Hematopoietic multipotent progenitor cell treated with erythropoietin and hydrocortisone succinate and interleukin-3 and kit ligand, for 4 days (in vitro differentiated cells): ENCODE measurements around the gene DPYD.

ENCODE experiments used
- DNase-seq: peaks from one replicate; pipeline ENCODE4 v3.0.0-alpha.2; 2015

DPYD gene

DNA sequence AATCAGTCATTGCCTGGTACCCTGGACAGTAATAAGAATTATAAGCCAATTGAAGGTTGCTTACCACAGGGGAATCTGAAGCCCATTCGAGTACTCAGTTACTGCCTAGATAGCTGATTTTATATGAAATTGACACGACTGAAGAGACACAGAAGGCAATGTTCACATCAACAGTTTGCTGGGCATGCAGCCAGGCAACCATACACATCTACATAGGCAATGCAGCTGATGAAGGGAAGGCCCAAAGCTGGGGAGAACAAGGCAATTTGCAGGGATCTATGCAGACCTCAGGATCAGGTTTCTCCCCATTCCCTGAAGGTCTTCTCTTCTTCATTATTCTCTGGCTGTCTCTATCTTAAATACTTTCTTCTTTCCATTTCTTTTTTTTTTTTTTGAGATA is 750.5 kb downstream of the DPYD start:
- DNase-seq, result no peak

DNA sequence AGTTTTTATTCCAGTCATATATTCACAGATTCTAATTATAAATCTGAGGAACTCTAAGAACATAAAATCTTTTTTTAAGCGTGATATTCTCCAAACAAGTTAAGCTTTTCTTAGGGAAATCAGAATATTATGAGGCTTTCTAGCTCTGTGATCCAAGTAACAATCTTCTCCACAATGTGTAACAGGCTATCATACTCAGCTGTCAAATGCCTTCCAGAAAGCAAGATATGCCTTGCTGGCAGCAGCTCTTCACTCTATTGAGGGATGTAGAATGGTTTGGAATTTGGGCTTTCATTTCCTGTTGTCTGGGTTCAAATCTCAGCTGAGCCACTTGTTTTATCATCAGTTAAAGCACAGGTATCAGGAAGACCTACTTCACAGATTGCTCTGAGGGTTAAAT is 752.8 kb downstream of the DPYD start:
- no peak for DNase-seq

DNA sequence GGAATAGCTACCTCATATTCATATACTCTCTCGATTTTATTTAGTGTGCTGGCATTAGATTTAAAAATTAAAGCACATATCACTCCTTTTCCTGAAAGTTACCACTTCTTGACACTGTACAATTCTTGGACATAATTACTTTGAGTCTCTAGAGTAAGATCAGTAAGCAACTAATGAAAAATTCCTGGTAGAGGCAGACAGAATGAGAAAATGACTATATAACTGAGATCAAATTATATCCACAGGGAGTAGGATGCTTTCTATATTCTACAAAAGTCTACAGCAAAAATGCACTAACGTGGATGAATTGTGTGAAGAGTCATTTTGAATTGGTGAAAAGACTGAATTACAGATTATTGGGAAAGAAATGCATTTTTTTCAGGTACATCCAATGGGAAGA is 753.6 kb downstream of the DPYD start:
- no peak for DNase-seq

DNA sequence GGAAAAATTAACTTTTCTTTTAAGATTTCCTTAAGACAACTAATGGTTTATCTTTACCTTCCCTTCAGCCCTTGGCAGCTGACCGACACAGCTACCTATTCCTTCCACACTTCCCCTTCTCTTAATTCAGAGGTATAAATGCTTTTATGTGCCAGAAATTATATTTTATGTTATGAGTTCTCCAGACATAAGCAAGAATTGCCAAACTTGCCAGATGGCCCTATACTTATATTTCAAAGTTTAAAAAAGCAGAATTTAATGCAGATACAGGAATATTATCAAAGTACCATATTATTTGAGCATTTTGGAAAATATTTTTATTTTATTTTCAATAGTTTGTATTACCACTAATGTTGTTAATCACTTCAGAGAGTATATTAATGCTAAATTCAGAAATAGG is 754.2 kb downstream of the DPYD start:
- no peak for DNase-seq

DNA sequence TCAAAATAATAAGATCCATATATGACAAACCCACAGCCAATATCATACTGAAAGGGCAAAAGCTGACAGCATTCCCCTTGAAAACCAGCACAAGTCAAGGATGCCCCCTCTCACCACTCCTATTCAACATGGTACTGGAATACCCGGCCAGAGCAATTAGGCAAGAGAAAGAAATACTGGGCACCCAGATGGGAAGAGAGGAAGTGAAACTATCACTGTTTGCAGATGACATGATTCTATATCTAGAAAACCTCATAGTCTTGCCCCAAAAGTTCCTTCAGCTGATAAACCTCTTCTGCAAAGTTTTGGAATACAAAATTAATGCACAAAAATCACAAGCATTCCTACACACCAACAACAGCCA is 756.6 kb downstream of the DPYD start:
- peak; percentile 24 for DNase-seq

DNA sequence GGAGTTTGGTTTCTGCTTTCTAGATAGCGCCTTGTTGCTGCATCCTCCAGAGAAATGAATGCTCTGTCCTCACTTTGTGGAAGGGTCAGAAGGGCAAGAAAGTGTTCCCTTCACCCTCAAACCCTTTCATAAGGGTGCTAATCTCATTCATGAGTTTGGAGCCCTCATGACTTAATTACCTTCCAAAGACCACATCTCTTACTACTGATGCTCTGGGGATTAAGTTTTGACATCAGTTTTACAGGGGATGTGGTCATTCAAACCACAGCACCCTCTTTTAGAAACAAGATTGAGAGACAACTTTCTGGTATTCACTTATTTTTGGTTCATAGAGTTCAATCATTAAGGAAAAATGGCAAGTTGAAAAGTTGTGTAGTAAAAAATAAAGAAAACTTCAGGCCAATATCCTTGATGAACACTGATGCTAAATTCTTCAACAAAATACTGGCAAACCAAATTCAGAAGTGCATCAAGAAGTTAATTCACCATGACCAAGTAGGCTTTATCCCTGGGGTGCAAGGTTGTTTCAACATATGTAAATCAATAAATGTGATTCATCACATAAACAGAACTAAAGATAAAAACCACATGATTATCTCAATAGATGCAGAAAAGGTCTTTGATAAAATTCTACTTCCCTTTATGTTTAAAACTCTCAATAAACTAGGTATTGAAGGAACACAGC is 757.1 kb downstream of the DPYD start:
- DNase-seq, result peak; percentile 25

DNA sequence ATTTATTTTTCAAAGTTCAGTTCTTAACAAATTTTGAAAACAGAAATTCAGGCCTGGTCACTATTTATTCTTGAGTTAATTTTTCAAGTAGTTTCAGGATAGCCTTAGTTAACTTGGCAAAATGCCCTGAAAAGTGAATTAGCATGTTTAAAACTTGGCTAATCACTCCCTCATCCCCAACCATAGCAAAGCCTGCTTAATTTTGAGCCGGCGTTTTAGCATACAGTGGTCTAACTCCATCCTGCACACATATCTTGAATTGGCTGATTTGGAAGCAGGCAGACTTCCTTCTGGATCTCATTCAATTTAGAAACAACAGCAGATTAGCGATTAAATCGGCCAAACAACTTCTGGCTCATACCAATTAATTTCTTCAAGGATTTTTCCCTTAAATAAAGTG is 760.0 kb downstream of the DPYD start:
- peak; percentile 85 for DNase-seq

DNA sequence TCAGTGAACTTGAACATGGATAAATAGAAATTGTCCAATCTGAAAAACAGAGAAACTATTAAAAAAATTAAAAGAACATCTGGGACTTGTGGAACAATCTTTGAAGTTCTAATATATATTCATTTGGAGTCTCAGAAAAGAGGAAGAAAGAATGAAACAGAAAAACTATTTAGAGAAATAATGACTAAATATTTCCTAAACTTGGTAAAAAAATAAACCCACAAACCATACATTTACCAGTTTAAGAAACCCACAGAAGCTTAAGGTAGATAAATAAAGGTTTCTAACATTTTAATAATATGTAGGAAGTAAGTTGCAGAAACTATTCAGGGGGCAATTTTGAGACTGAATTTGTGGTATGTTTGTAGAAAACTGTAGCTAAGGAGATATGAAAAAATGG is 761.5 kb downstream of the DPYD start:
- DNase-seq, result peak; percentile 31

DNA sequence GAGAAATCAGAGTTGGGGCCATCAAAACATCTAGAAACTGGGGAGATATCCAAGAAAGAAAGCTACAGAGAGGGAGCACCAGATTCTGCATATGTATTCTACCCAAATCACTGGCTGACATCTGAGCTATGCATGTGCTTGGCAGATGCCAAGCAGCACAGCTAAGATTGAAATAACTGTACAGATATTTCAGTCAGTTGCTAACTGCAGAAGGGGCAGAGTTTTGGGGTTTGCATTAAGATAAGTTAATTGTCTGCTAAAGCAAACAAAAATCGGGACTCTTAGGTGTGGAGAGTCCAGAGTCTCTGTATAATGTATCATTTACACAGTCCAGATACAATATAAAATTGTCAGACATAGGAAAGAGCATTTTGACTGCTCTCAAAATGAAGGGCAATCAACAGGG is 762.1 kb downstream of the DPYD start:
- no peak for DNase-seq

DNA sequence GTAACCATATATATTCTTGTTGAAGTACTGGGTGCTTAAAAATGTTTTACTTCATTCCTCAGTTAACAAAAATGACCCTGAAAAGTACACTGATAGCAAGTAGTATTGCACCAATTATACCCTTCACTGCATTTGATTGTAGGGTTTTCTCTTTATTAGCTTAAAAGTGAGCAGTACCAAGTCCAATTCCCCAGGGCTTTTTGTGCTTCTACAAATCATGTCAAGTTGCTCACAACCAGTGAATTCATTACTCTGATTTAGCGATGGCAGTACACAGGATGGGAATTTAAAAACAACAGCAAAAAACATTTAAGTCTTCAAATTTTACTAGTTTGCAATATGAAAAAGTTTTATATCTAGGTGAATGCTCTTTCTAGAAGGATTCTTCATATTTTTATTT is 762.8 kb downstream of the DPYD start:
- DNase-seq, result no peak

DNA sequence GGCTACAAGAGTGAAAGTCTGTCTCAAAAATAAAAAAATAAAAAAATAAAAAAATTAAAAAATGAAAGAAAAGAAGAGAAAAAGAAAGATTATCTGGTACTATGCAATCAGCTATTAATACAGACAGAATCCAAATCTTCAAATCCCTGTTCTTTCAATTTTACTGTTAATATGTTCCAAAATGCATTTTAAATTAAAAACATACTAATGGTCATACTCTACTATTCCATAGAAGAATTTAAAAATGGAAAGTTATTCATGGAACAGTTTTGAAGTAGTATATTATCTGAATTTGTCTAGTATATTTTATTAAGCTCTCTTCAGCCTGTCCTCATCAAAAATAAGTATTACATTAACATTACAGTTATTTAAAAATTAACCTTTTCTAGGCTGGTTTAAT is 769.2 kb downstream of the DPYD start:
- no peak for DNase-seq

DNA sequence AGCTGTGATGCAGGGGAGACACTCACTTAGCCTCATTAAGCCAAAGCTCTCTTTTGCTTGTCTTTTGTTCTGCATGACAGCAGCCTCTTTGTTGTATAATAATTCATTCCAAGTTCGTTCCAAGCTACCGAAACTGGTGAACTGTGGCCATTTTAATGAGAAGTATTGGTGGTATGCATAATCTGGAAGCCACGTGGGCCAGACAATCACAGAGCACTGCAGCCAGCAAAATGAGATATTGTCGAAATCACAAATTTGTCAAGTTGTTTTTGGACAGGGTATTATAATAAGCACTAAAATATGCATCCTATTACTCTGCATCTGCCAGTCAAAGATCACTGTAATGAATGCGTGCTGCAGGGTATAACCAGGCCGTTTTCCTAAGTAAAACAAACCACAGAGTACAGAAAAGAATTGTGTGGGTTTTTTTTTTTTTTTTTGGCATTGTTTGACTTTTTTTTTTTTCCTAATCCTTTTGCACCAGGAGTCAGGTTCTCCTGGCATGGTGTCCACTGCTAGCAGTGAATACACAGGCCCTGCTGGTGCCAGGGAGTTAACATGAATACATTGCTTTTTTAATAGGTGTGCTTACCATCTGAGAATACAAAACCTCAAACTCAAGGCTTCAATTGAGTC is 775.4 kb downstream of the DPYD start:
- DNase-seq, result no peak

DNA sequence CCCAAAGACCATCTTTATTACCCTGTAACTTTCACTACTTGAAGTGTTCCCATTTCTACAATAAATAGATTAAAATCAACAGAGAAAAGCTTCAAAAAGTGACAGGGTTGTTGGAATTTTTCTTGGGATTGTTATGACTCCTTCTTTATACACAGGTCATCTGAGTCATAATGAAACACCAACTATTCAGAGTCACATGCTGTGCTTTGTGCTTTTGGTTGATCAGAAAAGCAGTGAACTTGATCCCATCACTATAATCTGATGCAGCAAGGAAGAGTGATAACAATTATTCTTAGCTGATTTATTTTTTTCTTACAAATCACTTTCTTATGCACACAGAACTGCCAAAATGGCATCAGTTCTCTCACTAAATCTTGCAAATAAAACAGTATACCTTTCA is 776.3 kb downstream of the DPYD start:
- no peak for DNase-seq

DNA sequence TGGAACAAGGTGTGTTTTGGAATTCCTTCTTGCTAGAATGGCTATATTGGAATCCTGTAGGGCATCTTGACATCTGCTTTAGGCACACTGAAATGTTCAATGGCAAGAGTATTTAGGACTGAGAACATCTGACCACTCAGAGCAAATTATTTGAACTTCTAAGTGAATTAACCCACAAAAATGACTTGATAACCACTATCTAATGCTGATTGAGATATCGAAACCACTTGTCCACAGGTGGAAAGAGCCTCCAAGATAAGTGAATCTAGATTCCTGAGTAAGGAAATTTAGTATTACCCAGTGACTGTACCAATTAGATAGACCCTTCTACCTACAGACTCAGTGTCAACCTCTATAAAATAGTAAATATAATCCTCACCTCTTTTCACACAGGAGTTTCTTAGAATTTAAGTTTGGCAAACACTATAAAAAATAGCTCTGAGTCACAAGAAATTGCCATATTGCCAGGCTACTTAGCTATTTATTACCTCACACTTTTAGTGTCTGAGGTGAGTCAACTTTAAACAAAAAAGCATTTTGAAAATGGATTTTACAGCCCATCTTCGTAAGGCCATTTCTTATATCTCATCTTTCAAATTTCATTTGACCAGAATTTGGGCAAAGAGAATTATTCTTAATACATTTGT is 777.5 kb downstream of the DPYD start:
- no peak for DNase-seq

DNA sequence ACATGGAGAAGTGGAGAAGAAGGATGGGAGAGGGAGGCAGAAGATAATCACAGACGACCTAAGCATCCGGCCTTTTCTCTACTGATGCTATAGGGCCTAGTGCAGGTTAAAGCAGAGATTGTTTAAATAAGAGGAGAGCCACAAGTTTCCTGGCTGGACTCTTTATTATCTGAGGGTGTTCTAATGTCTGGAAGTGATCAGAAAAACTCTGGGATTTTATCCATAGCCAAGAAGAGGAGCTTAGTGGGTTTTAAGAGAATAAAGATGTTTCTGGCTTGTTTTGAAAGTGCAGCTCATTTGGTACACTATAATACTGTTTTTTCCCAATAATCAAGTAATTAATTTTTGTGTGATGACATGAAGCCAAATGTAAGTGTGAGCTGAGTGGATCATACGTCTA is 780.2 kb downstream of the DPYD start:
- no peak for DNase-seq

DNA sequence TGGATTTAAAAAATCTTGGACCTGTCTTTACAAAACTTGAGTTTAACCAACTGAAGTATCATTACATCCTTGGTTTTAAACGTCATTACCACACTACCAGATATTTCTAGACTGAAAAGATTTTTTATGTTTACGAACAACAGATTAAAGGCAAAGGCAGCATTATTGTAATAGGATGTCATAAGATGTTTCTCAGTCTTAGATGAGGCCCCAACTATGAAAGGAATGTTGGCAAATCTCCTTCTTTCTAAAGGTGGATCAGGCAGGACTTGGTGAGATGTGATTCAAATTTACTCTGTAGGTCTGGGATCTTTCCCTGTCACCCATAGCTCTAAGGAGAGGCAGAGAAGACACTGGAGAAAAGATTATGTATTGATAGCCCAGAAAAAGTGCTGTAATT is 781.3 kb downstream of the DPYD start:
- DNase-seq, result no peak

DNA sequence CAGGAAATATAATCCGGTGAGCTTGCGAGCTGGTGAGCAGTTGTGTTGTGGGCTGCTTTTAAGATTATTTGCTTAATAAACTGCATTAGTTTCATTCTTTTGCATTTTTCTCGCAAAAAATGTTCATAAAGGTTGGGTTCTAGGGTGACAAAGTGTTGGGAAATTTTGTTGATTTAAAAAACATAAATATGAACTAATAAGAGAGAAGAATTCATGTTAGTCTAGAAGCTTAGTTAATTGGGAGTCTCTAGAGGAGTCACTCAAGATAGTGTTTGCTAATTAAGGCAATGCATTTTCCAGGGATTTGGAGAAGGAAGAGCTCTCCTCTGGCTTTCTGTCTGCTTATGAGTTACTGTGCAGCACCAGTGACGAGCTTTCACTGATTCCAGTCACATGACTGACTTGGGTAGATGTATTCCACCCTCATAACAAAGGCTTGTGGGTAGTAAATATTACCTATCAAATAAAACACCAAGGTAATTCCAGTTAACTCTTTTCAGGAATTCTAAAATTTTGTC is 782.3 kb downstream of the DPYD start:
- no peak for DNase-seq

DNA sequence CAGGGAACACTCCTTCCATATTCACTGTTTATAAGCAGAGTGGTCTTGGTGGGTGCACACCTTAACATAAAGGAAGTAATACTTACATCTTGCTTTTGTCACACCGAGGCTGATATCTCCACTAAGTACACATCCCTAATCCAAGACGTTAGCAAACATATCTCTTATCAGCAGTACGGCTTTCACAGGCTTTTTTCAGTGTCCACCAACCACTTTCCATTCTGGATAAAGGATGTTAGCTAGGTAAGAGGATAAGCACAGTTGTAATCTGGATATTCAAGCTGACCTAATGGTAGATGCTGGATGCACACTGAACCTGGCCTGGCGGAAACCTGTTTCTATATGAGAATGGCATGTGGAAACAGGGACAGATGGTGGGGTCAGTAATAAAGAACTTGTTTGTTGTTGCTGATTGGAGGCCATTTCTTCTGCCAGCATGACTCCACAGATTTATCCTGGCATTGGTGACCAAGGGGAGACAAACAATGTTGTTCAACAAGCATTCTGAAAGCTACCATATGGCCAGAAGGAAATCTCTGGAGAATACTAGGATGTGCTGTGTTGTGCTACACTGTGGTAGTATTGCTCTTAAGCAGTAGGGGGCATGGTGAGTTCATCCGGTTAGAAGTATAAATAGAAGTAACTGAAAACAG is 782.8 kb downstream of the DPYD start:
- DNase-seq, result peak; percentile 84

DNA sequence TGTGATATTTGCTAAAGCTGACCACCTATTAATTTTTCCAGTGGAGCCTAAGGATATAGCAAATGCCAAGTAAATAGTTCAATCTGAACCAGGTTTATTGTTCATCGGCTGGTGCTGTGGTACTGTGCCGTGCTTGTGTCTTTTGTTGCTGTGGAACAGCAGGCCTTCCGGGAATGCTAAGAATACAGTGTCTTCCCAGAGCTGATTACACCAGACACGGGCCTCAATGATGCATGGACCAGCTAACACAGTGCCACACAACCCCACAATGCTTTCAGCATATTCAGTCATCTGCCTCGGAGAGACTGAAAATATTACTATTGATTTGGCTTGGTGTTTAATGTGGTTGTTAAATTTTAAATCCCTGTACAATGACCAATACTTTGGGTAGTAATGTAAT is 783.8 kb downstream of the DPYD start:
- no peak for DNase-seq

DNA sequence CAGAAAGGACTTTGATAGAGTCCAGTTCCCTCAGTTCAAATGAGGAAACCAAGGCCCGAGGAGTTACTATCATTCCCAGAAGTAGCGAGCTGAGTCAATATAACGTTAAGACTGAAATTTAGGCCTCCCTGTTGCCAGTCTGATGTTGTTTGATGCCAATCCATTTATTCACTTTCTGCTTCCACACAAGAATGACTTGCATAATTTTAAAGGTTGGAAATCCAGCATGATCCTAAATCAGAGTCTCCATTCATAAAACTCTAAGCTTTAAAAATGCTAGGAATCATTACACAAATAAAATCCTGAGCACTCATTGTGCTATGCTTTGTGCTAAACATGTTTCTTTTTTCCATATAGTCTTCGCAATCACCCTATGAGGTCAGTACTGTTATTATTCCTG is 784.9 kb downstream of the DPYD start:
- no peak for DNase-seq

DNA sequence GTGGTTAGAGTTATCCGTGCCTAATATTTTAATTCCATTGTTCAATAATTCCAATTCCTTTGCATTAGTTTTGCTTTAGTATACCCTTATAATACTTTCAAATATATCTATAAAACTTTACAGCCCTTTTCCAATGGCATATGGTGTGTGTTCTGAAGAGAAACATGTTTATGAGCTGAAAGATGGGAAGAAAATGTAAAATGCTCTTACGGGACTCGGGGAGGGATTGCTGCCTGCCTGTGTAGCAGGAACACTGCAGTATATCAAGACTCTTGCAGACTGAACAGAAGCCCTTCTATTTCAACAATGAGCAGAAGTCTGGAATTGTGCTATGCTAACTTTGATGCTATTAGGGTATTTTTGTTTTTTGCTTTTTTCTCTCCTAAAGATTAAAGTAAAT is 792.4 kb downstream of the DPYD start:
- DNase-seq, result no peak

DNA sequence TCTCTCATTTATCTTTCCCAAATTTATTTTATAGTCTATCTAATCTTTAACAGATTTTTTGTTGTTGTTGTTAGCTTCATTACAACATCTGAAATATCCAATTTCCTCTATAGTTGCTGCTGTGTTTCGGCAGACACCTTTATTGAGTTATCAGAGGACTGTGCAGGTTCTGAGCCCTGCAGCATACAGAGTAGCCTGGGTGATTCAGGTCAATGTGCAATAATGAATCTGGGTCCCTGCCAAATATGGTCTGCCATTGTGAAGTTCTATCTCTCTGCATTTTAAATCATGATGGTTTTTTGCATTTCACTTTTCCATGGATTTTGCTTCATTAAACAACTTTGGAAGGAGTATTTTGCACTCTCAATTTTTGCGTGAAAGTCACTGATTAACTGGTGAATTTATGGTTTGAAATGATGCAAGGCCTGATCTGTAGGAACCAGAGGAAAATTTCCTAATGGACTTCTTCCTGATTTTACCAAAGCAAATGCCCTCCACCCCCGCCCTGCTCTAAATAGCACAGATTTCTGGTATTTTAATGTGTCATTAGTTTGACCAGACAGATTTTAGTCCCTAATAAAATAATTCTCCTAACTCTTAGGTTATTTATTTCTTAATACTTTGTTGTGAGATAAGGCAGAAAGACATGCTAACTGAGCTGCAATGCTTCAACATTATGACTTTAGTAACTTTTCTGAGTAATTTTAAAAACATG is 797.0 kb downstream of the DPYD start:
- no peak for DNase-seq

DNA sequence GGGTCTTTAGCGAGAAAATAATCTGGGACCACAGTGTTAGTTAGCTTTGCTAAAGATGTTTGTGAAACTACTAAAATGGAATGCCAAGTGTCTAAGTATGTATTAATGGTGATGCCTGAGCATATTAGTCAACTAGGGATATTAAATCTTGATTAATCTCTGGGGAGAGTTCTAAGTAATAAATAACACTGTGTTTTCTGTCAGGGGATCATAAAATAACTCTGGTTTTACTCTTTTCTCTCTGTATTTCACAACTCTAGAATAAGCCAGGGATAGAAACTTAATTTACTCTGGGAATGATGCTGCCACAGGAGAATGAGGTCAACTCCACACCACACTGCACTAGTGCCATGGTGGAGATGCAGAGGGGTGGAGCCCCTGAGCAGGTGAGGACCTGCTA is 800.0 kb downstream of the DPYD start:
- no peak for DNase-seq
